Measurements from ENCODE around the gene CLIC4. TPM values are rescaled to one million over a fixed set of nuclear protein-coding genes. Genes with fewer than 3 reads are reported as not detected.

The CLIC4 gene
- total and polyA plus RNA-seq, 2 of the 8 experiments (the other 6 are each of a cell fraction or from before 2014, with no cell fraction given): 77.5 to 293 TPM

GRCh38 chr1:24853649-24854048 is 108.4 kb downstream of the CLIC4 start (continued):
- no peak for TF ChIP-seq SIN3A (conservative IDR thresholded peaks at IDR 0.05 in 1 of 2, IDR thresholded peaks at IDR 0.05 in 1 of 2; ENCODE audit: low read depth in 1 of 2, low read length in 2 of 2)
- no peak for TF ChIP-seq PHF8 (conservative IDR thresholded peaks at IDR 0.05; ENCODE audit: low read depth, low read length)
- TF ChIP-seq BACH1 (IDR thresholded peaks at IDR 0.05; ENCODE audit: low read length): no peak
- no peak for TF ChIP-seq SRF (IDR thresholded peaks at IDR 0.05; ENCODE audit: low read depth, low read length)
- no peak for TF ChIP-seq RAD21 (IDR thresholded peaks at IDR 0.05 in 1 of 2, conservative IDR thresholded peaks at IDR 0.05 in 1 of 2; ENCODE audit: low read depth in 2 of 2, low read length in 2 of 2)
- TF ChIP-seq JUND (IDR thresholded peaks at IDR 0.05; ENCODE audit: low read length): no peak
- no peak for TF ChIP-seq NANOG (IDR thresholded peaks at IDR 0.05; ENCODE audit: insufficient read depth, low read depth, low read length, poor library complexity, severe bottlenecking)
- TF ChIP-seq, protein P1, sequence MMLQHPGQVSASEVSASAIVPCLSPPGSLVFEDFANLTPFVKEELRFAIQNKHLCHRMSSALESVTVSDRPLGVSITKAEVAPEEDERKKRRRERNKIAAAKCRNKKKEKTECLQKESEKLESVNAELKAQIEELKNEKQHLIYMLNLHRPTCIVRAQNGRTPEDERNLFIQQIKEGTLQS (IDR thresholded peaks at IDR 0.05; ENCODE audit: insufficient read depth, low read depth, low read length): no peak
- no peak for TF ChIP-seq POU5F1 (IDR thresholded peaks at IDR 0.05; ENCODE audit: low read depth, low read length)
